IPS-20b (cell line): ENCODE results near the gene ASGR1.

Experiments used
- H3K27ac ChIP-seq: one replicate; pipeline ENCODE4 v1.5.1; 2013; ENCODE audit warnings: low read length
- H3K27me3 ChIP-seq: 2 replicates; pipeline ENCODE4 v1.6.1; 2013; ENCODE audit warnings: mild to moderate bottlenecking, low read length, inconsistent platforms; ENCODE audit not compliant: insufficient read depth
- H3K36me3 ChIP-seq: 2 replicates; pipeline ENCODE4 v1.6.1; 2013; ENCODE audit warnings: low read depth, mild to moderate bottlenecking, inconsistent platforms, low read length, moderate library complexity; ENCODE audit not compliant: insufficient read depth
- H3K4me1 ChIP-seq: 2 replicates; pipeline ENCODE4 v1.6.1; 2013; ENCODE audit warnings: mild to moderate bottlenecking, control low read depth, inconsistent platforms, low read length, moderate library complexity; ENCODE audit not compliant: insufficient read depth
- H3K4me3 ChIP-seq: 2 replicates; pipeline ENCODE4 v1.5.1; 2013; ENCODE audit warnings: mild to moderate bottlenecking, low read length, inconsistent platforms
- H3K9ac ChIP-seq: 2 replicates; pipeline ENCODE4 v1.6.1; 2013; ENCODE audit warnings: low read depth, mild to moderate bottlenecking, inconsistent platforms, low read length, moderate library complexity
- H3K9me3 ChIP-seq: 2 replicates; pipeline ENCODE4 v1.6.1; 2013; ENCODE audit warnings: mild to moderate bottlenecking, low read depth, low read length, inconsistent platforms; ENCODE audit not compliant: insufficient read depth

The ASGR1 gene

GRCh38 chr17:7139400-7139799 is 39.8 kb downstream of the ASGR1 start:
- H3K27me3 ChIP-seq: peaks cover 12% of the 10 kb centered on the region; the same call in 1 of the 2 replicates
- no peak overlapping the region for H3K4me3 ChIP-seq
- no peaks in the 10 kb centered on the region for H3K9me3 ChIP-seq
- H3K27ac ChIP-seq: no peak overlapping the region
- H3K4me1 ChIP-seq: peaks cover 8% of the 10 kb centered on the region
- no peak overlapping the region for H3K9ac ChIP-seq
- H3K36me3 ChIP-seq: no peaks in the 10 kb centered on the region

DNA sequence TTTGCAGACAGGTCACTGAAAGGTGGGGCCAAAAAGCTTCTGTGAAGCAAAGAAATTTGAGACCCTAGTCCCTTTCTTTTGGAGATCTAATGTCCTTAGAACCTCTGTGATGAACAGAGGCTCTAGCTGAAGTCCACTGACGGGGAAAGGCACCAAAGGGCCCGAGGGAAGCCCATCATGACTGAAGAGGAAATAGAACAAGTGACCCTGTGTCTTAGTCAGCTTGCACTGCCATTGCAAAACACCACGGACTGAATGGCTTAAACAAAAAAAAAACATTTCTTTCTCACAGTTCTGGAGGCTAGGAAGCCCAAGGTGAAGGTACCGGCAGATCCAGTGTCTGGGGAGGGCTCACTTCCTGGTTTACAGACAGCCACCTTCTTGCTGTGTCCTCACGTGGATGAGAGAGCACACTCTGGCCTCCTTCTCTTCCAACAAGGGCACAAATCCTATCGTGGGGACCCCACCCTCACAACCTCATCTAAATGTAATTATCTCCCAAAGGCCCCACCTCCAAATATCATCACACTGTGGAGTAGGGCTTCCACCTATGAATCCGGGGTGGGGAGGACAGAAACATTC is 40.3 kb downstream of the ASGR1 start:
- Histone ChIP-seq H3K36me3 (no peaks in the 10 kb centered on the region), H3K27ac (no peak overlapping the region), H3K4me1 (peaks cover 8% of the 10 kb centered on the region), H3K27me3 (peaks cover 17% of the 10 kb centered on the region; the same call in 1 of the 2 replicates), H3K9ac (no peak overlapping the region), H3K4me3 (no peak overlapping the region), H3K9me3 (no peaks in the 10 kb centered on the region)

DNA sequence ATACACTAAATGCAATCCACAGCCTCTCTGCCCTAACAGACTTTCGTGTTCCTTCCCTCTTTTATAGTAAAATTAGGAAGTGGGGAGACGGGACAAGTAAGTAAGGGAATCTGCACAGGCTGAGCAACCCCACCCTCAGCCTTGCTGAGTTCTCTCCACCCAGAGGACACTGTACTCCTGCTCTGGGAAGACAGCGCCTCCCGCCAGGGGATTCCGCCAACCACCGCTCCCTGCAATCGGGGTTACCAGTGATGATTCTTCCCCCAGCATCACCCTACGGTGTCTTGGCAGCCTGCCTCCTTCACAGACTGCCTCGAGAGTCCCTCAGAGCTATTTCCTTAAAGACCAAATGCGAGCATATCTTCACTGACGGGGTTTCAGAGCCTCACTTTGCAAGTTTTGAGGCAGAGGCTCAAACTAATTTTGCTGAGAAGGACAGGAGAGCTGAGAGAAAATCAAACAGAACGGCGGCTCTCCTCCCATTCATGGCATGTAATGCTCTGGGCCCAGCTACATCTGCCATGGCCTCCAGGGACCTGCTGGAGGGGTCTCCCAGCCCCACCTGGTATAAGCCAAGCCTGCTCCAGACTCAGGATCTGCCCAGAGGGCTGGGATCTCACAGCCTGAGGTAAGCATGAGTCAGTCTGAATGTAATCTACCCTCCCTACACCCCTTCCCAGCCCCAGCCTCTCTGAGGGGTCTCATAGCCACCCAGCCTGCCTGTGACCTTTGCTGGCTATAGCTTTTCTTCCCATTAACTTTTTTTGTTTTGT is 41.8 kb downstream of the ASGR1 start:
- H3K36me3 ChIP-seq: no peaks in the 10 kb centered on the region
- no peak overlapping the region for H3K27ac ChIP-seq
- H3K9me3 ChIP-seq: no peaks in the 10 kb centered on the region
- H3K4me3 ChIP-seq: no peak overlapping the region
- H3K4me1 ChIP-seq: peaks cover 12% of the 10 kb centered on the region
- peaks cover 22% of the 10 kb centered on the region; the same call in 1 of the 2 replicates for H3K27me3 ChIP-seq
- H3K9ac ChIP-seq: no peak overlapping the region

DNA sequence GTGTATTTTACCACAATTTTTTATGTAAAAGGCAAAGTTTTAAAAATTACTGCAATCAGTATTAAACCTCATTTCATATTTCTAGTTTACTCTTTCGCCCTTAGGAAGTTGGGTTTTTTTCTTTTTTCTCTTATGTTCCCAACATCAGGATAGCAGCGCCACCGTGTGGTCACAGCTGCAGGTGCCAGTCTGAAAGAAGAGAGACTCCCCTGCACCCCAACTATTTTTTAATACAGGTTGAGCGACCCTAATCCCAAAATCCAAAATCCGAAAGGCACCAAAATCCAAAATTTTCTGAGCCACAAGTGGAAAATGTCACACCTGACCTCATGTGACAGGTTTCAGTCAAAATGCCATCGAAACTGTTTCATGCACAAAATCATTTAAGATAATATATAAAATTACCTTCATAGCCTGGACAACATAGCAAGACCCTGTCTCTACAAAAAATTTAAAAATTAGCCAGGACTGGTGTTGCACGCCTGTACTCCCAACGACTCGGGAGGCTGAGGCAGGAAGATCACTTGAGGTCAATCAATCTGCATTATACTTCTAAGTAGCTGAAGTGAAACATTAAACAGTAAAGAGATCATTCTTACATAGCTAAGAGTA is 42.8 kb downstream of the ASGR1 start:
- Histone ChIP-seq H3K9ac (no peak overlapping the region), H3K27ac (no peak overlapping the region), H3K9me3 (no peaks in the 10 kb centered on the region), H3K27me3 (peaks cover 24% of the 10 kb centered on the region; the same call in 1 of the 2 replicates), H3K4me1 (peaks cover 14% of the 10 kb centered on the region; the same call in 1 of the 2 replicates), H3K36me3 (no peaks in the 10 kb centered on the region), H3K4me3 (no peak overlapping the region)

- H3K27ac ChIP-seq: peak overlapping the region; percentile 1
- peak overlapping the region; percentile 33; the same call in 1 of the 2 replicates for H3K9ac ChIP-seq
- H3K9me3 ChIP-seq: no peaks in the 10 kb centered on the region
- H3K4me3 ChIP-seq: peak overlapping the region; percentile 8; the same call in 1 of the 2 replicates
- peaks cover 33% of the 10 kb centered on the region; the same call in 1 of the 2 replicates for H3K27me3 ChIP-seq
- peaks cover 33% of the 10 kb centered on the region for H3K4me1 ChIP-seq
- H3K36me3 ChIP-seq: no peaks in the 10 kb centered on the region
These were observed 45.3 kb downstream of the ASGR1 start for GRCh38 chr17:7133916-7134315.

DNA sequence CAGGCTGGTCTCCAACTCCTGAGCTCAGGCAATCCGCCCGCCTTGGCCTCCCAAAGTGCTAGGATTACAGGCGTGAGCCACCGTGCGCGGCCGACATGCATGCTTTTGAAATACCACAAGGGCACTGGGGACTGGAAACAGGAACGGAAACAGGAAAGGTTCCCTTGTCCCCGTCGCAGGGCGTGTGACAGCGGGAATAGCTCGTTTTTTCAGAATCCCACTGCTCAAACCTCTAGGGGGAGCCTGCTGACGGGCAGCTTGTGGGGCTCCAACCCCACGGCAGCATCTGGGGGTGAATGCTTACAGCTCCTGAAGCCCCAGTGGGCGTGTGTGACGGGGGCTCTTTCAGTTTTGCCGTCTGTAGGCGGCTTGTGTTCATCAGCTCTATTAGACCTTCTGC is 45.7 kb downstream of the ASGR1 start:
- Histone ChIP-seq H3K27ac (peak overlapping the region; percentile 1), H3K27me3 (peaks cover 33% of the 10 kb centered on the region; the same call in 1 of the 2 replicates)

DNA sequence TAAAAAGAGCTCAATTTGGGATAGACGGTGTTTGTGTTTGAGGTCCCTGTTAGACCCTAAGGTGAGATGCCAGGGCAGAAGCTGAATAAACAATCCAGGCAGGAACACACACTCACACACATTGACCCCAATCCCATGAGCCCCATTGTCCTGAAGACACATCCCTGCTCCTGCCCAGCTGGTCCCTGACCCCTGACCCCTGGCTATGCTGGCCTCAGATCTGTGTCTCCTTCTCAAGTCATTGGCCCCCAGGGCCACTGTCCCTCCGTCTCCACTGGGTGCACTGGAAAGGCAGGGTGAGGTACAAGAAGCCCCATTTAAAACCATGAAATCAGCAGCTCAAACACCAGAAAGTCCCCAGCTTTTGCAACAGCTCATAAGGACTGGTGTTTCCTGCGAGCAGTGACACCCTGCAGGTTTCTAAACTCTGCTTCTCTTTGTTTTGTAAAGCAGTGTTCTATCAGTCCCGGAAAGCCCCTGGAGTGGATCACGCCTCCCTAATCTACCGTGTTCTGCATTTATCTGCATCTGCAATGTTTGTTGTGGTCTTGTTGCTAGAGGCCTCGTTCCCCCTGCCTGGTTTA is 46.6 kb downstream of the ASGR1 start:
- peaks cover 33% of the 10 kb centered on the region; the same call in 1 of the 2 replicates for H3K27me3 ChIP-seq
- H3K36me3 ChIP-seq: no peaks in the 10 kb centered on the region
- H3K4me3 ChIP-seq: peak overlapping the region; percentile 51; the same call in 1 of the 2 replicates
- H3K9me3 ChIP-seq: no peaks in the 10 kb centered on the region
- peak overlapping the region; percentile 47; the same call in 1 of the 2 replicates for H3K9ac ChIP-seq
- H3K27ac ChIP-seq: peak overlapping the region; percentile 85
- peaks cover 33% of the 10 kb centered on the region for H3K4me1 ChIP-seq

More for the DNA sequence above, 45.7 kb downstream of the ASGR1 start:
- Histone ChIP-seq H3K4me3 (peak overlapping the region; percentile 8; the same call in 1 of the 2 replicates), H3K9ac (peak overlapping the region; percentile 33; the same call in 1 of the 2 replicates), H3K36me3 (no peaks in the 10 kb centered on the region), H3K9me3 (no peaks in the 10 kb centered on the region), H3K4me1 (peaks cover 33% of the 10 kb centered on the region)

DNA sequence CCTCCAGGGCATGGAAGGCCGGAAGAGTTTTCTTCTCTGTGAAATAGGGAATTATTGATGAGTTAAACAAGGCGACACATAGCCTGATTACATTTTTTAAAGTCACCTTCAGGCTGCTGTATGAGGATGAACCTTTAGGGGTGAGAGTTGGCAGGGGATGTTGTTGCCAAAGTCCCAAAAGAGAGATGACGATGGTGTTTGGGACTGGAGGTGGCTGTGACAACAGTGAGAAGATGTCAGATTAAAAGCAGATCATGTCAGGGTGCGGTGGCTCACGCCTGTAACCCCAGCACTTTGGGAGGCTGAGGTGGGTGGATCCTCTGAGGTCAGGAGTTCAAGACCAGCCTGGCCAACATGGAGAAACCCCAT is 47.8 kb downstream of the ASGR1 start:
- Histone ChIP-seq H3K27me3 (peaks cover 27% of the 10 kb centered on the region; the same call in 1 of the 2 replicates), H3K9me3 (no peaks in the 10 kb centered on the region), H3K4me1 (peaks cover 33% of the 10 kb centered on the region), H3K27ac (peak overlapping the region; percentile 78), H3K36me3 (no peaks in the 10 kb centered on the region), H3K9ac (peak overlapping the region; percentile 72; the same call in 1 of the 2 replicates), H3K4me3 (peak overlapping the region; percentile 28; the same call in 1 of the 2 replicates)

GRCh38 chr17:7130621-7131422 is 48.3 kb downstream of the ASGR1 start:
- H3K9me3 ChIP-seq: no peaks in the 10 kb centered on the region
- H3K4me3 ChIP-seq: peak overlapping the region; percentile 28; the same call in 1 of the 2 replicates
- peaks cover 27% of the 10 kb centered on the region; the same call in 1 of the 2 replicates for H3K27me3 ChIP-seq
- H3K4me1 ChIP-seq: peaks cover 33% of the 10 kb centered on the region
- peak overlapping the region; percentile 78 for H3K27ac ChIP-seq
- H3K9ac ChIP-seq: peak overlapping the region; percentile 72; the same call in 1 of the 2 replicates
- no peaks in the 10 kb centered on the region for H3K36me3 ChIP-seq

- H3K4me3 ChIP-seq: no peak overlapping the region
- peak overlapping the region; percentile 42; the same call in 1 of the 2 replicates for H3K9ac ChIP-seq
- no peaks in the 10 kb centered on the region for H3K36me3 ChIP-seq
- H3K9me3 ChIP-seq: no peaks in the 10 kb centered on the region
- peaks cover 31% of the 10 kb centered on the region for H3K4me1 ChIP-seq
- peaks cover 19% of the 10 kb centered on the region; the same call in 1 of the 2 replicates for H3K27me3 ChIP-seq
- peak overlapping the region; percentile 24 for H3K27ac ChIP-seq
These were observed 49.9 kb downstream of the ASGR1 start for GRCh38 chr17:7129311-7129710.
